Erythroblast (primary cell): Measurements from ENCODE around the gene IPPK.

ENCODE experiments used
- GATA1 ChIP-seq: IDR thresholded peaks from 2 replicates; pipeline ENCODE4 v1.6.1; 2011; ENCODE audit warnings: low read depth, mild to moderate bottlenecking, control low read depth, low read length, moderate library complexity
- POLR2A ChIP-seq: IDR thresholded peaks from 2 replicates; pipeline ENCODE4 v1.6.1; 2011; ENCODE audit warnings: mild to moderate bottlenecking, low read length

GRCh38 chr9:92650839-92651621, 18.9 kb downstream of the IPPK start:
- TF ChIP-seq POLR2A (no peak), GATA1 (no peak)
